Endothelial cell of umbilical vein (primary cell): ENCODE data around the gene RHOBTB1.

Experiments used
- EZH2 ChIP-seq: IDR thresholded peaks from 2 replicates; pipeline ENCODE4 v1.6.1; 2012; ENCODE audit warnings: borderline replicate concordance, low read depth, mild to moderate bottlenecking, moderate library complexity, low read length, inconsistent platforms; ENCODE audit not compliant: severe bottlenecking
- TF ChIP-seq, protein P1 (sequence below), 2 donors: IDR thresholded peaks; 1 replicate in 1 of 2; 2 replicates in 1 of 2; pipeline ENCODE4 v1.5.1; 2011; ENCODE audit warnings: low read length in 2 of 2, mild to moderate bottlenecking in 2 of 2, moderate library complexity in 2 of 2, control low read depth in 1 of 2, inconsistent platforms in 1 of 2, low read depth in 1 of 2; ENCODE audit not compliant: insufficient read depth in 1 of 2; ENCODE audit errors: extremely low read depth in 1 of 2

- TF ChIP-seq, protein P1, sequence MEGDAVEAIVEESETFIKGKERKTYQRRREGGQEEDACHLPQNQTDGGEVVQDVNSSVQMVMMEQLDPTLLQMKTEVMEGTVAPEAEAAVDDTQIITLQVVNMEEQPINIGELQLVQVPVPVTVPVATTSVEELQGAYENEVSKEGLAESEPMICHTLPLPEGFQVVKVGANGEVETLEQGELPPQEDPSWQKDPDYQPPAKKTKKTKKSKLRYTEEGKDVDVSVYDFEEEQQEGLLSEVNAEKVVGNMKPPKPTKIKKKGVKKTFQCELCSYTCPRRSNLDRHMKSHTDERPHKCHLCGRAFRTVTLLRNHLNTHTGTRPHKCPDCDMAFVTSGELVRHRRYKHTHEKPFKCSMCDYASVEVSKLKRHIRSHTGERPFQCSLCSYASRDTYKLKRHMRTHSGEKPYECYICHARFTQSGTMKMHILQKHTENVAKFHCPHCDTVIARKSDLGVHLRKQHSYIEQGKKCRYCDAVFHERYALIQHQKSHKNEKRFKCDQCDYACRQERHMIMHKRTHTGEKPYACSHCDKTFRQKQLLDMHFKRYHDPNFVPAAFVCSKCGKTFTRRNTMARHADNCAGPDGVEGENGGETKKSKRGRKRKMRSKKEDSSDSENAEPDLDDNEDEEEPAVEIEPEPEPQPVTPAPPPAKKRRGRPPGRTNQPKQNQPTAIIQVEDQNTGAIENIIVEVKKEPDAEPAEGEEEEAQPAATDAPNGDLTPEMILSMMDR (IDR thresholded peaks at IDR 0.05; ENCODE audit: extremely low read depth in 1 of 2, insufficient read depth in 1 of 2, low read depth in 1 of 2, low read length in 2 of 2): no peak
- no peak for TF ChIP-seq EZH2
Observed at GRCh38 chr10:60877777-60878120, 66.2 kb downstream of the RHOBTB1 start.
